SKM-1 treated with dmso at 0.1 percent for 144 hours (cell line): ENCODE measurements around the gene IFNA1.
A peak's percentile ranks its signal among the peaks of the same experiment; 100 is the strongest.
"Not testable (repeated sequence)": the region's sequence is repeated elsewhere in the genome, so short reads cannot be mapped to it uniquely, and the experiment has no call there.

ENCODE experiments used
- DNase-seq: peaks from one replicate; lab custom pipeline; 2025; ENCODE audit not compliant: unreplicated experiment; lab: John Stamatoyannopoulos, UW

The IFNA1 gene

GRCh38 chr9:21443849-21444625 is 3.8 kb downstream of the IFNA1 start:
- peak; percentile 94 for DNase-seq

- DNase-seq: not testable (repeated sequence)
These were observed 9.1 kb downstream of the IFNA1 start for GRCh38 chr9:21449312-21449711.

- no peak for DNase-seq
These were observed 10.6 kb downstream of the IFNA1 start for GRCh38 chr9:21450733-21451394.

- no peak for DNase-seq
These were observed 12.4 kb downstream of the IFNA1 start for GRCh38 chr9:21452681-21453080.

- no peak for DNase-seq
These were observed 13.9 kb downstream of the IFNA1 start for GRCh38 chr9:21454149-21454548.

GRCh38 chr9:21455320-21455719 is 15.1 kb downstream of the IFNA1 start:
- peak; percentile 54 for DNase-seq

GRCh38 chr9:21461377-21461776 is 21.1 kb downstream of the IFNA1 start:
- no peak for DNase-seq

- no peak for DNase-seq
These were observed 24.9 kb downstream of the IFNA1 start for GRCh38 chr9:21465138-21465537.

GRCh38 chr9:21465859-21466518 is 25.8 kb downstream of the IFNA1 start:
- peak; percentile 51 for DNase-seq

- DNase-seq: no peak
These were observed 29.9 kb downstream of the IFNA1 start for GRCh38 chr9:21470126-21470525.

- no peak for DNase-seq
These were observed 33.0 kb downstream of the IFNA1 start for GRCh38 chr9:21473236-21473635.

GRCh38 chr9:21477466-21477865 is 37.2 kb downstream of the IFNA1 start:
- DNase-seq: no peak

GRCh38 chr9:21479152-21479702 is 39.0 kb downstream of the IFNA1 start:
- DNase-seq: no peak

GRCh38 chr9:21481470-21482056 is 41.3 kb downstream of the IFNA1 start:
- DNase-seq: peak; percentile 90

- no peak for DNase-seq
These were observed 42.0 kb downstream of the IFNA1 start, which contains the start of gene IFNE for GRCh38 chr9:21482213-21482612. IFNE (minus strand) TSS chr9:21482313; CDS start chr9:21481694, 619 bp downstream.
